Progenitor cell of endocrine pancreas (in vitro differentiated cells): ENCODE measurements around the gene ANTXRL. TPM values are rescaled to one million over a fixed set of nuclear protein-coding genes. Genes with fewer than 3 reads are reported as not detected.
"Not testable (repeated sequence)": the region's sequence is repeated elsewhere in the genome, so short reads cannot be mapped to it uniquely, and the experiment has no call there.

Experiments used
- DNase-seq: peaks from one replicate; pipeline ENCODE4 v3.0.0; 2021; ENCODE audit warnings: low spot score; ENCODE audit not compliant: unreplicated experiment
- H3K27ac Mint-ChIP-seq: 2 replicates; pipeline ENCODE4 v1.8.0; 2021; ENCODE audit warnings: mild to moderate bottlenecking, moderate library complexity, mixed read lengths
- H3K27me3 Mint-ChIP-seq: 2 replicates; pipeline ENCODE4 v1.8.0; 2021; ENCODE audit warnings: mixed read lengths
- H3K36me3 Mint-ChIP-seq: 2 replicates; pipeline ENCODE4 v1.8.0; 2022; ENCODE audit warnings: mixed read lengths; ENCODE audit not compliant: insufficient read depth
- H3K4me1 Mint-ChIP-seq: 2 replicates; pipeline ENCODE4 v1.8.0; 2021; ENCODE audit warnings: low read depth, mixed read lengths
- H3K4me3 Mint-ChIP-seq: 2 replicates; pipeline ENCODE4 v1.8.0; 2021; ENCODE audit warnings: low read depth, mild to moderate bottlenecking, moderate library complexity, mixed read lengths
- H3K9me3 Mint-ChIP-seq: 2 replicates; pipeline ENCODE4 v1.8.0; 2021; ENCODE audit warnings: low read depth, mixed read lengths
- total RNA-seq: library from RNA; stranded (reverse); gene quantifications from 2 replicates; pipeline ENCODE4 v1.2.1, GENCODE V29; 2021
- TF ChIP-seq, protein P1 (sequence below): fragments of 200-600 bp; sonication (generic); IDR thresholded peaks from one replicate; pipeline ENCODE4 v1.5.0; 2021; ENCODE audit warnings: antibody characterized with exemption, mild to moderate bottlenecking; ENCODE audit not compliant: unreplicated experiment

The ANTXRL gene
- total RNA-seq, 1 donor from 2014 or later, result not detected

DNA sequence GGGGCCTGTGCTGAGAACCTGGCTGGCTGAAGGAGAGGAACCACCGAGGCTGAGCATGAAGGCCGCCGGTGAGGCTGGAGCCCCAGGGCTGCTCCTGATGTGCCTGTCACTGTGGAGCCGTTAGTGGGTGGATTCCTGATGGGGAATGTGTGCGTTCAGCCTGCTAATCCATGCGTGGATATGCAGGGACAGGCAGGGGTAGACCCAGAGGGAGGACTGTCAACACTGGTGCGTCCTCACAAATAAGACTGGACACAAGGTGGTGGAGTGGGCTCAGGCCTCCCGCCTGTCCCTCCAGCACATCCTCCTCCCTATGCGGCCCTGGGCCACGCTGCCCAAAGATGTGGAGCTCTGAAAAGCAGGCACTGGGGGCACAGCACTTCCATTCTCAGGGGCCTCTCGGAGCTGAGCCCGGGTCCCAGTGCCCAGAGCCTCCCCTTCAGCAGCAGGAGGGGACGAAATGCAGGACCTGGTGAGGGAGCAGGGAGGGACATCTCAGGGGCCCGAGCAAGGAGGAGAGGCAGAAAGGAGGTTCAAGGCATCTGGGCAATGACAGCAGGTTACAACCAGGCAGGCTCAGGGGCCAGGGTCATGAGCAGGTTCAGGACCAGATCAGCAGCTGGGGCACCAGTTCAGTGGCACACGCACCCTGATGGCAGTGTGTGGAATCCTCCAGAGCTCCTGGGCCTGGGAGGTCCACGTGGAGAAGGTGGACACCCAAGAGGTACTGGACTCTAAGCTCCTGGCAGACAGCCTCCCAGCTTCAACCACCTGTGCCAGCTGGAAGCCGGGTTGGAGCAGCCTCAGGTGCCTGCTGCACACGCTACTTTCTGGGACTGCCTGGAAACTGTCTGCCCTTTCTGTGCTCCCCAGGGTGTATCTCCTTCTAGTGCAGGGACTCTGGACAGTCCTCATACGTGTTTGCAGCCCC, 33.5 kb upstream of the ANTXRL start:
- H3K4me3 Mint-ChIP-seq, result no peak overlapping the region
- TF ChIP-seq, protein P1, sequence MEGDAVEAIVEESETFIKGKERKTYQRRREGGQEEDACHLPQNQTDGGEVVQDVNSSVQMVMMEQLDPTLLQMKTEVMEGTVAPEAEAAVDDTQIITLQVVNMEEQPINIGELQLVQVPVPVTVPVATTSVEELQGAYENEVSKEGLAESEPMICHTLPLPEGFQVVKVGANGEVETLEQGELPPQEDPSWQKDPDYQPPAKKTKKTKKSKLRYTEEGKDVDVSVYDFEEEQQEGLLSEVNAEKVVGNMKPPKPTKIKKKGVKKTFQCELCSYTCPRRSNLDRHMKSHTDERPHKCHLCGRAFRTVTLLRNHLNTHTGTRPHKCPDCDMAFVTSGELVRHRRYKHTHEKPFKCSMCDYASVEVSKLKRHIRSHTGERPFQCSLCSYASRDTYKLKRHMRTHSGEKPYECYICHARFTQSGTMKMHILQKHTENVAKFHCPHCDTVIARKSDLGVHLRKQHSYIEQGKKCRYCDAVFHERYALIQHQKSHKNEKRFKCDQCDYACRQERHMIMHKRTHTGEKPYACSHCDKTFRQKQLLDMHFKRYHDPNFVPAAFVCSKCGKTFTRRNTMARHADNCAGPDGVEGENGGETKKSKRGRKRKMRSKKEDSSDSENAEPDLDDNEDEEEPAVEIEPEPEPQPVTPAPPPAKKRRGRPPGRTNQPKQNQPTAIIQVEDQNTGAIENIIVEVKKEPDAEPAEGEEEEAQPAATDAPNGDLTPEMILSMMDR, result no peak
- H3K4me1 Mint-ChIP-seq, result no peaks in the 10 kb centered on the region
- H3K9me3 Mint-ChIP-seq, result no peaks in the 10 kb centered on the region
- peaks cover 17% of the 10 kb centered on the region for H3K27me3 Mint-ChIP-seq
- H3K36me3 Mint-ChIP-seq, result no peaks in the 10 kb centered on the region
- no peak overlapping the region for H3K27ac Mint-ChIP-seq
- no peak for DNase-seq

DNA sequence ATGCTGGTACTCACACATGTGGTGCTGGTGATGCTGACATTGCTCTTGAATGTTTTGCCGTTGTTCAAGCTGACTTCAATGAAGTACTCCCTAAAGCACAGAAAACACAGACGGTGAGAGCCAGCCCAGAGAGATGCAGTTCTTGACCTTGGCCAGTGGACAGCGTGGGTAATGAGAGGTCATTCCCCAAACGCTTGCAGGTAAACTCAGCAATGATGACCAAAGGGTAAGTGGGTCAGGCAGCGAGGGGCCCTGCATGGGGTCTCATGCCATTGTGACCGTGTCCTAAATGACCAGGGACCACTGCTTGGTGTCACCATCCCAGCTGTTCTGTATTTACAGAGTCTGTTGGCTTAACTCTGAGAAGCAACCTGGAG, 32.8 kb upstream of the ANTXRL start:
- no peak for DNase-seq
- no peaks in the 10 kb centered on the region for H3K9me3 Mint-ChIP-seq
- peaks cover 17% of the 10 kb centered on the region for H3K27me3 Mint-ChIP-seq
- H3K4me1 Mint-ChIP-seq, result no peaks in the 10 kb centered on the region
- no peak overlapping the region for H3K27ac Mint-ChIP-seq
- TF ChIP-seq, protein P1, result no peak
- no peaks in the 10 kb centered on the region for H3K36me3 Mint-ChIP-seq
- H3K4me3 Mint-ChIP-seq, result no peak overlapping the region

DNA sequence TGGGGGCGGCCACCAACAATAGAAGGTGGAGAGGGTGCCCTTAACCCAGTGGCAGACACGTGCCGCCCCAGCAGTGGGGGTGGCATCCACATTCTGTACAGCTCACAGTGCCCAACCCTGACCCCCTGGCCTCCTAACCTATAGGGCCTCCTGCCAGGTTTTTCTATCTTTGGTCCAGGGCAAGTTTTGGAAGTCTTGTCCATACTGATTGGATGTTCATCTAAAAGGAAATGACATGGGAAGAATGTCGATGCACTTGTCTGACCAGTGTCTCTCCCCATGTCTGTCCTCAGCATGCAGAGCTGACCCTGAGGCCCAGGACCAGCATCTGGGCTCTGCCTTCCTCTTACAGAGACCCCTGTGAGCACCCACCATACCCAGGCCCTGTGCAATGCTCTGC, 32.3 kb upstream of the ANTXRL start:
- TF ChIP-seq, protein P1, result no peak
- DNase-seq, result no peak
- Mint-ChIP-seq H3K36me3 (no peaks in the 10 kb centered on the region), H3K4me1 (no peaks in the 10 kb centered on the region), H3K27ac (no peak overlapping the region), H3K27me3 (peaks cover 17% of the 10 kb centered on the region), H3K9me3 (no peaks in the 10 kb centered on the region), H3K4me3 (no peak overlapping the region)

DNA sequence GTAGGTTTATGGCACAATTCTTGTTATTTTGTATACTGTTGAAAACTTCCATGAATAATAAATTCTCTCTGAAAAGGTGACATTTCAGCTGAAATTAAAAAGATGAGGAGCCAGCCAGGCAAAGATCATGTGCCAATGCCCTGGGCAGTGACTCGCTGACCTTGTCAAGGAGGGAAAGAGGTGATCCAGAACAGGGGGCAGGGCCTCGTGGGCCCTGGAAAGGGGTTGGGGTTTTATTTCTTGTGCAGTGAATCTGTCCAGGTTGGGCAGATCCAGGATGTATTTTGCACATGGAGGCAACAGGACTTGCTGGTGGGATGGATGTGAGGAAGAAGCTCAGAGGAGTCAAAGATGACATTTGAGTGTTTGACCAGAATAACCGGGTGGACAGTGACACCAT, 31.6 kb upstream of the ANTXRL start:
- not testable (repeated sequence) for H3K4me1 Mint-ChIP-seq, H3K4me3 Mint-ChIP-seq, H3K36me3 Mint-ChIP-seq, DNase-seq, H3K9me3 Mint-ChIP-seq, H3K27ac Mint-ChIP-seq
- H3K27me3 Mint-ChIP-seq, result peaks cover 17% of the 10 kb centered on the region

DNA sequence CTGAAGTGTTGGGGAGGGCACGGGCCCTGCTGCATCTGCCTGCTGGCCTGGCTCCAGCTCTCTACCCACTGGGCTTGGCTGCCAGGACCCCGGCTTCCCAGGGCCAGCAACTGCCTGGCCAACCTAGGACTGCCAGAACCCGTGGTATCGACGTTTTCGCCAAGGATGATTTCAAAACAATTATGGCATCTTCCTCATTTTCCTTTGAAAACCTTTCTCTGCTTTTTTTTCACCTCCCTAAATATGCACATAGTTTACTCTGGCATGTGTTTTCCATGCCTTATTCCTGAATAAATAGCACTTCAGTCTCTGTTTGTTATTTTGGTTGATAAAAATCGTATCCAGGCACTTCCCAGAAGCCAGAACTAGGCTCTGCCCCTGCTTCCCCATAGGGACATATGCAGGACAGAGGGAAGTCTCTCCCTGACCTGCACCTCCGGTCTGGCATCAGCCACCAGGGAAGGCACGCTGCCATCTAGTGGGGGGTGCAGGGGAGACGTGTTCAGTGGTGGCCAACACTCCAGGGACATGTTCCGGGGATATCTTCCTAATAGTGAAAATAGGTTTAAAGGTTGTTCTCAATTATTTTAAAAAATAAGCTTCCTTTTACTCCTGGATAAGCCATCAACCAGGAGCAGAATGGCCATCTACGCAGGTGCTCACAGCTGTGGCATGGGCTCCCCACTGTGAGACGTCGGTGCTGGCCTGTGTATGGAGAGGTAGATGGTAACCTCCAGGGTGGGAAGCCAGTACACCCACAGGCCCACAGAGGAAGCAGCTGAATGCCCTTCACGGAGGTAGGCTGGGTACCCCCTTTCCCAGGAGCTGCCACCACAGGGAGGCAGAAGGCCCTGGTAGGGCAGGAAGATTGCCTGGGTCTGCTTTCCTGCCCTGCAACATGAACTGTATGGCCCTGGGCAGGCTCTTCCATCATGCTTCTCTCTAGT, 30.7 kb upstream of the ANTXRL start:
- no peaks in the 10 kb centered on the region for H3K36me3 Mint-ChIP-seq
- H3K9me3 Mint-ChIP-seq, result no peaks in the 10 kb centered on the region
- no peak overlapping the region for H3K27ac Mint-ChIP-seq
- no peak overlapping the region for H3K4me3 Mint-ChIP-seq
- TF ChIP-seq, protein P1, result peak; percentile 70
- peaks cover 13% of the 10 kb centered on the region for H3K27me3 Mint-ChIP-seq
- no peaks in the 10 kb centered on the region for H3K4me1 Mint-ChIP-seq
- DNase-seq, result peak; percentile 37
